ENCODE data around the gene ROBO4. TPM values are rescaled to one million over a fixed set of nuclear protein-coding genes. Genes with fewer than 3 reads are reported as not detected.

ROBO4 gene
- total and polyA plus RNA-seq, 2 of the 13 experiments (the other 11 are each of a cell fraction or from before 2014, with no cell fraction given), result 0.07 to 1.1 TPM

DNA sequence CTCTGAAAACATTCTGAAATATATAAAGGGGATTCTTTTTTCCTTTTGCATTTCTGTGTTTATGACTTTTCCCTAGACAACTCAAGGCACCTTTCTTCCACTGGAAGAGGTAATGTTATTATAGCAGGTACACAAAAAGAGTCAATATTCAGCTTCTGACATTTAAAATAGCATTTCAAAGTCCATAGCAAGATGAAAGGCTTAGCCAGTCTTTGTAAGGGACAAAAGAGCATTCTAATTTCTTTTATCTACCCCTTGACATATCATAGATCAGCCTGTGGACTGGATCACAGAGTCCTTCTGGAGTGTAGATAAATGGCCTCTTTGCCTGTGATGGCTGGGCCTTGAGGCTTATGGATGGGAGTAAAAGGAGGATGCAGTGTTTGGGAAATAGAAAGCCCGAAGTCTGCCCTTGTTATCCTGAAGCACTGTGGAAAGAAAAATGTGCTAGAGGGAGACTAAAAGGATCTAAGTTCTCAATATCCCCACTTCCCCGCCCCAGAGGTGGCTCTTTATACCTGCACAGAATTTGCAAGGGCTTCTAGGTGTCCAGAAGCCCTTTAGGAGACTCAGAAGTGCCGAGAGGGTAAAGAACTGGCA, 39.8 kb upstream of the ROBO4 start (continued):
- TF ChIP-seq, protein P1, sequence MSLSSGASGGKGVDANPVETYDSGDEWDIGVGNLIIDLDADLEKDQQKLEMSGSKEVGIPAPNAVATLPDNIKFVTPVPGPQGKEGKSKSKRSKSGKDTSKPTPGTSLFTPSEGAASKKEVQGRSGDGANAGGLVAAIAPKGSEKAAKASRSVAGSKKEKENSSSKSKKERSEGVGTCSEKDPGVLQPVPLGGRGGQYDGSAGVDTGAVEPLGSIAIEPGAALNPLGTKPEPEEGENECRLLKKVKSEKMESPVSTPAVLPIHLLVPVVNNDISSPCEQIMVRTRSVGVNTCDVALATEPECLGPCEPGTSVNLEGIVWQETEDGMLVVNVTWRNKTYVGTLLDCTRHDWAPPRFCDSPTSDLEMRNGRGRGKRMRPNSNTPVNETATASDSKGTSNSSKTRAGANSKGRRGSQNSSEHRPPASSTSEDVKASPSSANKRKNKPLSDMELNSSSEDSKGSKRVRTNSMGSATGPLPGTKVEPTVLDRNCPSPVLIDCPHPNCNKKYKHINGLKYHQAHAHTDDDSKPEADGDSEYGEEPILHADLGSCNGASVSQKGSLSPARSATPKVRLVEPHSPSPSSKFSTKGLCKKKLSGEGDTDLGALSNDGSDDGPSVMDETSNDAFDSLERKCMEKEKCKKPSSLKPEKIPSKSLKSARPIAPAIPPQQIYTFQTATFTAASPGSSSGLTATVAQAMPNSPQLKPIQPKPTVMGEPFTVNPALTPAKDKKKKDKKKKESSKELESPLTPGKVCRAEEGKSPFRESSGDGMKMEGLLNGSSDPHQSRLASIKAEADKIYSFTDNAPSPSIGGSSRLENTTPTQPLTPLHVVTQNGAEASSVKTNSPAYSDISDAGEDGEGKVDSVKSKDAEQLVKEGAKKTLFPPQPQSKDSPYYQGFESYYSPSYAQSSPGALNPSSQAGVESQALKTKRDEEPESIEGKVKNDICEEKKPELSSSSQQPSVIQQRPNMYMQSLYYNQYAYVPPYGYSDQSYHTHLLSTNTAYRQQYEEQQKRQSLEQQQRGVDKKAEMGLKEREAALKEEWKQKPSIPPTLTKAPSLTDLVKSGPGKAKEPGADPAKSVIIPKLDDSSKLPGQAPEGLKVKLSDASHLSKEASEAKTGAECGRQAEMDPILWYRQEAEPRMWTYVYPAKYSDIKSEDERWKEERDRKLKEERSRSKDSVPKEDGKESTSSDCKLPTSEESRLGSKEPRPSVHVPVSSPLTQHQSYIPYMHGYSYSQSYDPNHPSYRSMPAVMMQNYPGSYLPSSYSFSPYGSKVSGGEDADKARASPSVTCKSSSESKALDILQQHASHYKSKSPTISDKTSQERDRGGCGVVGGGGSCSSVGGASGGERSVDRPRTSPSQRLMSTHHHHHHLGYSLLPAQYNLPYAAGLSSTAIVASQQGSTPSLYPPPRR (CRISPR knock-in tag; IDR thresholded peaks at IDR 0.05; ENCODE audit: borderline replicate concordance), result no peak
- no peak for TF ChIP-seq ZNF780A (CRISPR knock-in tag; IDR thresholded peaks at IDR 0.05)
- TF ChIP-seq, protein P2, sequence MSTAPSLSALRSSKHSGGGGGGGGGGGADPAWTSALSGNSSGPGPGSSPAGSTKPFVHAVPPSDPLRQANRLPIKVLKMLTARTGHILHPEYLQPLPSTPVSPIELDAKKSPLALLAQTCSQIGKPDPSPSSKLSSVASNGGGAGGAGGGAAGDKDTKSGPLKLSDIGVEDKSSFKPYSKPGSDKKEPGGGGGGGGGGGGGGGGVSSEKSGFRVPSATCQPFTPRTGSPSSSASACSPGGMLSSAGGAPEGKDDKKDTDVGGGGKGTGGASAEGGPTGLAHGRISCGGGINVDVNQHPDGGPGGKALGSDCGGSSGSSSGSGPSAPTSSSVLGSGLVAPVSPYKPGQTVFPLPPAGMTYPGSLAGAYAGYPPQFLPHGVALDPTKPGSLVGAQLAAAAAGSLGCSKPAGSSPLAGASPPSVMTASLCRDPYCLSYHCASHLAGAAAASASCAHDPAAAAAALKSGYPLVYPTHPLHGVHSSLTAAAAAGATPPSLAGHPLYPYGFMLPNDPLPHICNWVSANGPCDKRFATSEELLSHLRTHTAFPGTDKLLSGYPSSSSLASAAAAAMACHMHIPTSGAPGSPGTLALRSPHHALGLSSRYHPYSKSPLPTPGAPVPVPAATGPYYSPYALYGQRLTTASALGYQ (CRISPR knock-in tag; IDR thresholded peaks at IDR 0.05), result no peak
- TF ChIP-seq, protein P3, sequence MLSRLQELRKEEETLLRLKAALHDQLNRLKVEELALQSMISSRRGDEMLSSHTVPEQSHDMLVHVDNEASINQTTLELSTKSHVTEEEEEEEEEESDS (CRISPR knock-in tag; IDR thresholded peaks at IDR 0.05; ENCODE audit: borderline replicate concordance), result no peak
- no peak for TF ChIP-seq ZNF557 (CRISPR knock-in tag; IDR thresholded peaks at IDR 0.05)
- no peak for TF ChIP-seq ZNF468 (CRISPR knock-in tag; IDR thresholded peaks at IDR 0.05)
- TF ChIP-seq ZNF737 (CRISPR knock-in tag; IDR thresholded peaks at IDR 0.05; ENCODE audit: borderline replicate concordance), result no peak
- no peak for TF ChIP-seq ZNF34 (CRISPR knock-in tag; IDR thresholded peaks at IDR 0.05; ENCODE audit: borderline replicate concordance)
- TF ChIP-seq RFXANK (CRISPR knock-in tag; IDR thresholded peaks at IDR 0.05), result no peak
- TF ChIP-seq SRF (IDR thresholded peaks at IDR 0.05; ENCODE audit: low read depth, low read length), result no peak
- peak; percentile 43; the same call in 1 of the 2 replicates for TF ChIP-seq FOXA3 (CRISPR knock-in tag; IDR thresholded peaks at IDR 0.05)
- no peak for TF ChIP-seq ZNF782 (CRISPR knock-in tag; IDR thresholded peaks at IDR 0.05; ENCODE audit: borderline replicate concordance)
- TF ChIP-seq ZNF546 (CRISPR knock-in tag; conservative IDR thresholded peaks at IDR 0.05), result no peak
- no peak for TF ChIP-seq EEA1 (CRISPR knock-in tag; IDR thresholded peaks at IDR 0.05; ENCODE audit: borderline replicate concordance)
- no peak for TF ChIP-seq YEATS2 (CRISPR knock-in tag; IDR thresholded peaks at IDR 0.05; ENCODE audit: borderline replicate concordance)
- no peak; the same call in 1 of the 2 replicates for TF ChIP-seq NFIC (IDR thresholded peaks at IDR 0.05; ENCODE audit: low read length)
- no peak for TF ChIP-seq ZMAT3 (CRISPR knock-in tag; conservative IDR thresholded peaks at IDR 0.05)
- TF ChIP-seq MEIS2 (CRISPR knock-in tag; IDR thresholded peaks at IDR 0.05), result no peak
- TF ChIP-seq, protein P4, sequence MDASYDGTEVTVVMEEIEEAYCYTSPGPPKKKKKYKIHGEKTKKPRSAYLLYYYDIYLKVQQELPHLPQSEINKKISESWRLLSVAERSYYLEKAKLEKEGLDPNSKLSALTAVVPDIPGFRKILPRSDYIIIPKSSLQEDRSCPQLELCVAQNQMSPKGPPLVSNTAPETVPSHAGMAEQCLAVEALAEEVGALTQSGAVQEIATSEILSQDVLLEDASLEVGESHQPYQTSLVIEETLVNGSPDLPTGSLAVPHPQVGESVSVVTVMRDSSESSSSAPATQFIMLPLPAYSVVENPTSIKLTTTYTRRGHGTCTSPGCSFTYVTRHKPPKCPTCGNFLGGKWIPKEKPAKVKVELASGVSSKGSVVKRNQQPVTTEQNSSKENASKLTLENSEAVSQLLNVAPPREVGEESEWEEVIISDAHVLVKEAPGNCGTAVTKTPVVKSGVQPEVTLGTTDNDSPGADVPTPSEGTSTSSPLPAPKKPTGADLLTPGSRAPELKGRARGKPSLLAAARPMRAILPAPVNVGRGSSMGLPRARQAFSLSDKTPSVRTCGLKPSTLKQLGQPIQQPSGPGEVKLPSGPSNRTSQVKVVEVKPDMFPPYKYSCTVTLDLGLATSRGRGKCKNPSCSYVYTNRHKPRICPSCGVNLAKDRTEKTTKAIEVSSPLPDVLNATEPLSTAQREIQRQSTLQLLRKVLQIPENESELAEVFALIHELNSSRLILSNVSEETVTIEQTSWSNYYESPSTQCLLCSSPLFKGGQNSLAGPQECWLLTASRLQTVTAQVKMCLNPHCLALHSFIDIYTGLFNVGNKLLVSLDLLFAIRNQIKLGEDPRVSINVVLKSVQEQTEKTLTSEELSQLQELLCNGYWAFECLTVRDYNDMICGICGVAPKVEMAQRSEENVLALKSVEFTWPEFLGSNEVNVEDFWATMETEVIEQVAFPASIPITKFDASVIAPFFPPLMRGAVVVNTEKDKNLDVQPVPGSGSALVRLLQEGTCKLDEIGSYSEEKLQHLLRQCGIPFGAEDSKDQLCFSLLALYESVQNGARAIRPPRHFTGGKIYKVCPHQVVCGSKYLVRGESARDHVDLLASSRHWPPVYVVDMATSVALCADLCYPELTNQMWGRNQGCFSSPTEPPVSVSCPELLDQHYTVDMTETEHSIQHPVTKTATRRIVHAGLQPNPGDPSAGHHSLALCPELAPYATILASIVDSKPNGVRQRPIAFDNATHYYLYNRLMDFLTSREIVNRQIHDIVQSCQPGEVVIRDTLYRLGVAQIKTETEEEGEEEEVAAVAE (CRISPR knock-in tag; IDR thresholded peaks at IDR 0.05; ENCODE audit: borderline replicate concordance), result no peak
- TF ChIP-seq CHCHD3 (CRISPR knock-in tag; IDR thresholded peaks at IDR 0.05), result no peak

All from HepG2 (cell line).